ENCODE results near the gene ENTPD6.

Gene ENTPD6

GRCh38 chr20:25219365-25219764 lies 23.9 kb downstream of the ENTPD6 start:
- no peak for TF ChIP-seq EZH2phosphoT487 (IDR thresholded peaks at IDR 0.05; ENCODE audit: low read depth)
- no peak for TF ChIP-seq CTCF (IDR thresholded peaks at IDR 0.05; ENCODE audit: low read depth, low read length)
- H3K4me2 ChIP-seq (ENCODE audit: low read length) = no peak overlapping the region
- H3K9ac ChIP-seq (ENCODE audit: low read length) = no peak overlapping the region
- H3K79me2 ChIP-seq (ENCODE audit: low read length) = no peaks in the 10 kb centered on the region
- no peaks in the 10 kb centered on the region for H3K4me1 ChIP-seq (ENCODE audit: low read length)
- H2AFZ ChIP-seq (ENCODE audit: low read depth, low read length) = no peak overlapping the region
- H3K27me3 ChIP-seq (ENCODE audit: low read depth, low read length) = no peaks in the 10 kb centered on the region
- H4K20me1 ChIP-seq (ENCODE audit: insufficient read depth, low read length) = no peaks in the 10 kb centered on the region
- peaks cover 19% of the 10 kb centered on the region for H3K36me3 ChIP-seq (replicated peaks; ENCODE audit: low read depth, low read length)
- H3K27ac ChIP-seq (ENCODE audit: low read length) = no peak overlapping the region
- H3K4me3 ChIP-seq (ENCODE audit: low read length) = no peak overlapping the region
- H3K9me3 ChIP-seq (ENCODE audit: insufficient read depth, low read length) = no peaks in the 10 kb centered on the region

- Histone ChIP-seq H3K36me3 (replicated peaks; ENCODE audit: low read depth, low read length) (peaks cover 19% of the 10 kb centered on the region), H3K9me3 (ENCODE audit: insufficient read depth, low read length) (no peaks in the 10 kb centered on the region), H3K4me2 (ENCODE audit: low read length) (no peak overlapping the region), H3K27me3 (ENCODE audit: low read depth, low read length) (no peaks in the 10 kb centered on the region), H3K27ac (ENCODE audit: low read length) (no peak overlapping the region), H3K4me3 (ENCODE audit: low read length) (no peak overlapping the region), H3K79me2 (ENCODE audit: low read length) (no peaks in the 10 kb centered on the region), H3K4me1 (ENCODE audit: low read length) (no peaks in the 10 kb centered on the region), H4K20me1 (ENCODE audit: insufficient read depth, low read length) (no peaks in the 10 kb centered on the region), H3K9ac (ENCODE audit: low read length) (no peak overlapping the region), H2AFZ (ENCODE audit: low read depth, low read length) (no peak overlapping the region)
- TF ChIP-seq CTCF (IDR thresholded peaks at IDR 0.05; ENCODE audit: low read depth, low read length) (peak; percentile 43), EZH2phosphoT487 (IDR thresholded peaks at IDR 0.05; ENCODE audit: low read depth) (no peak)
These were observed 24.7 kb downstream of the ENTPD6 start for GRCh38 chr20:25220021-25220730.

- no peak overlapping the region for H3K4me2 ChIP-seq (ENCODE audit: low read length)
- no peak overlapping the region for H3K4me3 ChIP-seq (ENCODE audit: low read length)
- TF ChIP-seq EZH2phosphoT487 (IDR thresholded peaks at IDR 0.05; ENCODE audit: low read depth) (no peak), CTCF (IDR thresholded peaks at IDR 0.05; ENCODE audit: low read depth, low read length) (no peak)
- H3K27me3 ChIP-seq (ENCODE audit: low read depth, low read length) = no peaks in the 10 kb centered on the region
- H3K27ac ChIP-seq (ENCODE audit: low read length) = no peak overlapping the region
- H3K9ac ChIP-seq (ENCODE audit: low read length) = no peak overlapping the region
- no peaks in the 10 kb centered on the region for H3K79me2 ChIP-seq (ENCODE audit: low read length)
- no peak overlapping the region for H2AFZ ChIP-seq (ENCODE audit: low read depth, low read length)
- H3K36me3 ChIP-seq (replicated peaks; ENCODE audit: low read depth, low read length) = peaks cover 13% of the 10 kb centered on the region
- H4K20me1 ChIP-seq (ENCODE audit: insufficient read depth, low read length) = no peaks in the 10 kb centered on the region
- no peaks in the 10 kb centered on the region for H3K9me3 ChIP-seq (ENCODE audit: insufficient read depth, low read length)
- no peaks in the 10 kb centered on the region for H3K4me1 ChIP-seq (ENCODE audit: low read length)
These were observed 25.5 kb downstream of the ENTPD6 start for GRCh38 chr20:25220810-25221591.

All from OCI-LY3 (cell line).